ENCODE results near the gene WDFY3. TPM values are rescaled to one million over a fixed set of nuclear protein-coding genes. Genes with fewer than 3 reads are reported as not detected.

Gene WDFY3
- total RNA-seq, 1 donor from 2014 or later: 55.8 TPM

DNA sequence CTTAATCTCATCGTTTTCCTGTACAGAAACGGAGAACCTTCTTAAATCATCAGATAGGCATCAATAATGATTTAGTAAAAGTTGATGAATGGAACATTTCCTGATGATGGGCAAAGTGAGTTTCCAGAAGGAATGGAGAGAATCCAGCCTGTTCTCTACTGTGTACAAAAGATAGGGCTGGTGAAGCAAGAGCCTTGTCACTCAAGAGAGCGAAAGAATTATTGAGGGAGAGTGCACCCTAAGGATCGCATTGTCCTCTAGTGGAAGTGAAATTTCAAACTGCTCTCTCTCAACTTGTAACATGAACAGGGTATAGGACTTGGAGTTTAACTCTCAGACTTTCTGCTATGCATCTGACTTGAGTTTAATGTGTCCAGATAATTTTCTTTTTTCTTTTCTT, 314.0 kb downstream of the WDFY3 start:
- Histone ChIP-seq H3K4me2 (no peak overlapping the region), H3K79me2 (ENCODE audit: low read depth) (no peaks in the 10 kb centered on the region), H3K4me3 (no peak overlapping the region), H3K36me3 (no peaks in the 10 kb centered on the region), H3F3A (ENCODE audit: low read depth) (peaks cover 7% of the 10 kb centered on the region), H3K27ac (no peak overlapping the region), H3K27me3 (no peaks in the 10 kb centered on the region), H2AFZ (replicated peaks) (no peak overlapping the region), H3K4me1 (peaks cover 18% of the 10 kb centered on the region), H3K9me3 (ENCODE audit: low read depth) (peaks cover 5% of the 10 kb centered on the region), H3K9ac (no peak overlapping the region), H4K20me1 (ENCODE audit: low read depth) (no peaks in the 10 kb centered on the region)
- TF ChIP-seq CTCF (IDR thresholded peaks at IDR 0.05) (no peak), EZH2 (IDR thresholded peaks at IDR 0.05) (no peak), EZH2phosphoT487 (IDR thresholded peaks at IDR 0.05) (no peak)
- Mint-ChIP-seq H3K4me3 (no peak overlapping the region), H3K27me3 (ENCODE audit: insufficient read depth, low read depth) (peaks cover 4% of the 10 kb centered on the region), H3K9me3 (peaks cover 10% of the 10 kb centered on the region), H3K4me1 (peaks cover 29% of the 10 kb centered on the region), H3K27ac (no peak overlapping the region), H3K36me3 (peaks cover 12% of the 10 kb centered on the region)
- no peak for DNase-seq (ENCODE audit: low spot score)

DNA sequence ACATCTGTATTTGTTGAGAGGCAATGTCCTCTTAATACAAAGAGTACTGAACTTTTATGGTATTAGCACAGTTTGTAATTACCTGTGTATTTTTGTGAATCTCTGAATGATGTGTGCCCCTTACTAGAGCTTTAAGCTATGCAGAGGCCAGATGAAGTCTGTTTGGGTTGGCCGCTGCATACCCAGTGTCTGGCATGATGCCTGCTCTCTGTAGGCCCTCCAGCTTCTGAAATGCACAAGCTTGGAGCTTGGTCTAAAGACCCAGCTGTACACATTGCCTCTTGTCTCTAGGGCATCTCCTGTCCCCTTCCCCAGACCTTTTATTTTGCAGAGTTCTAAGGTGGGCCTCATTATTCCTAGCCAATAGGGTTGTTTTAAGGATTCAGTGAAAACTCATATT, 315.0 kb downstream of the WDFY3 start:
- peaks cover 6% of the 10 kb centered on the region for H3K36me3 Mint-ChIP-seq
- peaks cover 39% of the 10 kb centered on the region for H3K4me1 Mint-ChIP-seq
- Histone ChIP-seq H3K9ac (no peak overlapping the region), H3K27me3 (no peaks in the 10 kb centered on the region), H3F3A (ENCODE audit: low read depth) (peaks cover 12% of the 10 kb centered on the region), H3K4me1 (peaks cover 28% of the 10 kb centered on the region), H2AFZ (replicated peaks) (no peak overlapping the region), H3K36me3 (no peaks in the 10 kb centered on the region), H3K9me3 (ENCODE audit: low read depth) (no peaks in the 10 kb centered on the region), H4K20me1 (ENCODE audit: low read depth) (no peaks in the 10 kb centered on the region), H3K4me2 (no peak overlapping the region), H3K27ac (no peak overlapping the region), H3K79me2 (ENCODE audit: low read depth) (no peaks in the 10 kb centered on the region), H3K4me3 (no peak overlapping the region)
- TF ChIP-seq EZH2phosphoT487 (IDR thresholded peaks at IDR 0.05): no peak
- TF ChIP-seq EZH2 (IDR thresholded peaks at IDR 0.05): no peak
- no peak for TF ChIP-seq CTCF (IDR thresholded peaks at IDR 0.05)
- H3K27ac Mint-ChIP-seq: no peak overlapping the region
- no peak for DNase-seq (ENCODE audit: low spot score)
- H3K9me3 Mint-ChIP-seq: peaks cover 2% of the 10 kb centered on the region
- no peak overlapping the region for H3K4me3 Mint-ChIP-seq
- peaks cover 2% of the 10 kb centered on the region for H3K27me3 Mint-ChIP-seq (ENCODE audit: insufficient read depth, low read depth)

GRCh38 chr4:84648863-84649647, 317.4 kb downstream of the WDFY3 start:
- H3K4me1 Mint-ChIP-seq: peaks cover 43% of the 10 kb centered on the region
- no peak overlapping the region for H2AFZ ChIP-seq (replicated peaks)
- peaks cover 12% of the 10 kb centered on the region for H3F3A ChIP-seq (ENCODE audit: low read depth)
- no peak overlapping the region for H3K4me3 ChIP-seq
- peaks cover 4% of the 10 kb centered on the region for H3K36me3 Mint-ChIP-seq
- no peak for DNase-seq (ENCODE audit: low spot score)
- no peak overlapping the region for H3K4me3 Mint-ChIP-seq
- peak overlapping the region; percentile 4 for H3K27ac Mint-ChIP-seq
- no peaks in the 10 kb centered on the region for H3K36me3 ChIP-seq
- H3K9me3 Mint-ChIP-seq: no peaks in the 10 kb centered on the region
- H3K27me3 ChIP-seq: no peaks in the 10 kb centered on the region
- peak overlapping the region; percentile 58 for H3K4me2 ChIP-seq
- H3K27ac ChIP-seq: no peak overlapping the region
- peaks cover 38% of the 10 kb centered on the region for H3K4me1 ChIP-seq
- no peak overlapping the region for H3K9ac ChIP-seq
- H4K20me1 ChIP-seq (ENCODE audit: low read depth): no peaks in the 10 kb centered on the region
- H3K79me2 ChIP-seq (ENCODE audit: low read depth): no peaks in the 10 kb centered on the region
- H3K9me3 ChIP-seq (ENCODE audit: low read depth): no peaks in the 10 kb centered on the region
- no peaks in the 10 kb centered on the region for H3K27me3 Mint-ChIP-seq (ENCODE audit: insufficient read depth, low read depth)
- TF ChIP-seq EZH2 (IDR thresholded peaks at IDR 0.05) (no peak), EZH2phosphoT487 (IDR thresholded peaks at IDR 0.05) (no peak), CTCF (IDR thresholded peaks at IDR 0.05) (no peak)
